GM19372 (cell line): ENCODE results near the gene ANKRD13C.

Experiments used
- ATAC-seq: cut with Tn5 transposase; IDR thresholded peaks from one replicate; pipeline ENCODE4 v1.9.1; 2021; ENCODE audit warnings: mild to moderate bottlenecking, low read depth, moderate library complexity; ENCODE audit not compliant: unreplicated experiment

Gene ANKRD13C

DNA sequence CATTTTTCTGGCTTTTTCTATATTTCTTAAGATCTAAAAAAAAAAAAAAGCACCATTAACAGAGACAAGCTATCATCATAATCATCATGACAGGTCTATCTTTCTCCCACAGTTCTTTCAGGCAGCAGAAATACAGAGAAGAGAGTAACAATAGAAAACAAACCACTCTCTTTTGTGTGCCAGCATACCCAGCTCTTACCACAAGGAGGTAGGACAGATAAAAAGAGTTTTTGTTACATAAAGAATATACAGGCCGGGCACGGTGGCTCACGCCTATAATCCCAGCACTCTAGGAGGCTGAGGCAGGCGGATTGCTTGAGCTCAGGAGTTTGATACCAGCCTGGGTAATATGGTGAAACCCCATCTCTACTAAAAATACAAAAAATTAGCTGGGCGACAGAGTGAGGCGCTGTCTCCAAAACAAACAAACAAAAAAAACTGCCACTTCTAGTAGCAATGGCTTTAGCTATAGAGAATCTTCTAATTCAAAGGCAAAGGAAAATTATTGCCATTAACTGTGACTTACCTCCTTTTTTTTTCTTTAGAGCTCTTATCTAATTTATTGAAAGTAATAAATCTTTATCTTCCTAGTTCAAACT is 39.7 kb downstream of the ANKRD13C start:
- ATAC-seq = no peak

DNA sequence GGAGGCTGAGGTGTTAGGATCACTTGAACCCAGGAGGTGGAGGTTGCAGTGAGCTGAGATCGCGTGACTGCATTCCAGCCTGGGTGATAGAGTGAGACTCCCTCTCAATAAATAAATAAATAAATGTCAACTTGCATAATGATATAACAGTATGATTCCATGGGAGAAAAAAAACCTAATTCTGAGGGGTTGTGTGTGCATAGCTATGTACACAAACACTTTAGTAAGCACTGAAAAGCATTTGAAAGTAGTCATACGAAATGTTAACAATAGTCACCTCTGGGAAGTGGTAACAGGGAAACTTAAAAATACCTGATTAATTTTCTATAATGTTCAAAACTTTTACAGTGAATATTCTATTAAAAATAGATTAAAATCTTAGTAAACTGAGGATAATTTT is 43.2 kb downstream of the ANKRD13C start:
- no peak for ATAC-seq

DNA sequence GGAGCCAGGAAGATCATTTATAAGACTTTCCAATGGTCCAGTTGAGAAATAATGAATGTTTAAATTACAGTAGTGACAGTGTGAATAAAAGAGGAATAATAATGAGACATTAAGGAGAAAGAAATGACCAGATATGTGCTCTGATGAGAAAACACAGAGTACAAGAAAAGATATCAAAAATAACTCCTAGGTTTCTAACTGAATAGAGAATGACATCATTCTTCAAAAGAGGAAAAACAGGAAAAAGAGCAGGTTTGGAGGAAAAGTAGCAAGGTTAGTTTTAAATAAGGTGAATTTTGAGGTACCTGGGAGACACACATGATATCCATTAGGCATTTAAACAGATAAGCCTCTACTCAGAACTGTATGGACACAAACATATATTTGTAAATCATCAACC is 55.0 kb downstream of the ANKRD13C start:
- ATAC-seq = no peak

DNA sequence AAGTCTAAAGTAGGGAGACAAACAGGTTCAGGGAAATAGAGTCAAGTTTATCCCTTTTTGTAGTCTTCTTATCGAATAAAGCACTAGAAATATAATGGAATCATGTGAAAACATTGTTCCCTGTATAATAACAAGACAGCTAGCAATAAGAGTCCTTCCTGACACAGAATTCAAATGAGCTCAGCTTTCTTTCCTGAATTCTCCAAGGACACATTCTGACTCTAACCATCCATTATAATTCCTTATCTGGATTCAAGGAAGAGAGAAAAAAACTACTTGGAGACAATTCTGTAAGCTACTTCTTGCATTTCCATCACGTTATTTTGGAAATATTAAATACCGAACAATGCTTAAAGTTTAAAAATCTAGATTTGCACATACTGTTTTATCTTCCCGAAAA is 58.8 kb downstream of the ANKRD13C start:
- no peak for ATAC-seq

DNA sequence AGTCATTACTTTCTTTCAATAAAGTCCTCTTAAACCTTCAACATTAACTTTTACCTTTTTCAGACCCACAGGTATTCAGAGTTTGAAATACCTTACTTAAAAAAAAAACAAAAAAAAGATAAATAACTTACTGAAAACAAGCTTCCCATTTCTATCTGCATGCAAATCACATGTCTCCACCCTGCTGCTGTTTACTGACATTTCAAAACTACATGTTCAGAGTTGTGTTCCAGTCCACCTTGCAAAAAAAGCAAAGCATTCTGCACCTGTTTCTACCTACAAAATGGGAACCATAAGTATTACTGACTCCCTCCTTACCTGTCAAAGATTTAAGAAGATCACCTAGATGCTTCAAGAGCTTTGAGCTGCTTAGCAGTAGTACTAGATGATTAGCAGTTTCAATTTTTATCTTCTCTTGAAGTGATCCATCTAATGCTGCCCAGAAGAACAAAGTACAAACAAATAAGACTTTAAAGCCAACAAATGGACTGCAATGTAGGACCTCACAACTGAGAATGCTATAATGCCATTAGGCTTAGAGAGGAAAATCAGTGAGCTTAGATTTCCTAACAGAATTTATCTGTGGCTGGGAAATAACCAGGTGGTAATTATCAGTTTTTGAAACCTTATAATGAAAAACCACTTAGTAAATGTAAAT is 61.2 kb downstream of the ANKRD13C start:
- no peak for ATAC-seq

DNA sequence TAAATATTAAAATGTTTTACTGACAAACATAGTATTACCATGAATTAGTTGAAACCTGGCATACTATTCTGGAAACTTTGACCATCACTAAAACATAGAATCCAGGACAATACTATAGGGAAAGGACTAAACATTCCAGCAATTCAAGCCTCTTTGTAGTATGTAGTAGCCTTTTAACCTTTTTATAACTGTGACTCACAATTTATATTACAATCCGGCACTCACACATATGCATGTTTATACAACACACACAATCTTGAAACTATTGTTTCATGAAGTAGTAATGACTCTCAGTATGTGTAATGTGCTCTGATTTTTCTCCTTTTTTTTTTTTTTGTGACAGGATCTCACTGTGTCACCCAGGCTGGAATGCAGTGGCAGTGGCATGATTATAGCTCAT is 64.3 kb downstream of the ANKRD13C start:
- no peak for ATAC-seq

DNA sequence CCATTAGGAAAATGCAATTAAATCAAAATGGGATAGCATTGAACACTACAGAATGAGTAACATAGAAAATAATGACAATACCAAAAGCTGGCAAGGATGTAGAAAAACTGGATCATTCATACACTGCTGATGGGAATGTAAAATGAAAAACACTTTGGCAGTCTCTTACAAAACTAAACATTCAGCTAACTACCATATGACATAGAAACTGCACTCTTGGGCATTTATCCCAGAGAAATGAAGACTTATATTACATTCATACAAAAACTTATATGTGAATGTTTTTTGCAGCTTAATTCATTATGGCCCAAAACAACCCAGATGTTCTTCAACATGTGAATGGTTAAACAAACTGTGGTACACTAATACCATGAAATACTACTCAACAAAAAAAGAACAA is 66.4 kb downstream of the ANKRD13C start:
- ATAC-seq = no peak

DNA sequence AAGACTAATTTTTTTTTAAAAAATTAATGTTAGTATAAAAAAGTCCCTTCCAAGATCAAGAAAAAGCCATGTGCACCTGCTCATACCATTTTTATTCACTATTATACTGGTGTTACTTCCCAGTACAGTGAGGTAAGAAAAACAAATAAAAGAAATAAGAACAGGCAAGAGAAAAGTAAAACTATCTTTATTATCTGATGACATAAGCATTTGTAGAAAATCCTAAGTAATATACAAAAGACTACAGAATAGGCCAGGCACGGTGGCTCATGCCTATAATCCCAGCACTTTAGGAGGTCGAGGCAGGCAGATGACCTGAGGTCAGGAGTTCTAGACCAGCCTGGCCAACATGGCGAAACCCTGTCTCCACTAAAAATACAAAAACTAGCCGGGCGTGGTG is 68.1 kb downstream of the ANKRD13C start:
- ATAC-seq = no peak

DNA sequence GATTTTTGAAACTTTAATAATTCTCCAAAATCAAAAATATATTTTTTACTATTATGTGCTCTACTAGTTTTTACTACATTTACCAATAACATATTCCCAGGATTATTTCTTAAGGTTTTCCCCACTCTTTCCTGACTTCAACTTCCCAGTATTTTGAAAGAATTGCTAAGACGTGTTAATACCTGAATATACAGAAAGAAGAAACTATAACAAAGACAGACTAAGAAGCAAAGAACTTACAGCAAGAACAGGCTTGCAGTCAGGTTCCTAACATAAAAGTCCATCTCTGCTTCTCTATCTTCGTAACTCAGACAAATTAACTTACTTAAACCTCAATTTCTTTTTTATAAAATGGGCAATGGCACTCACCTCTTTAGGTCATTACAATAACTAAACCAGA is 70.2 kb downstream of the ANKRD13C start:
- ATAC-seq = no peak

DNA sequence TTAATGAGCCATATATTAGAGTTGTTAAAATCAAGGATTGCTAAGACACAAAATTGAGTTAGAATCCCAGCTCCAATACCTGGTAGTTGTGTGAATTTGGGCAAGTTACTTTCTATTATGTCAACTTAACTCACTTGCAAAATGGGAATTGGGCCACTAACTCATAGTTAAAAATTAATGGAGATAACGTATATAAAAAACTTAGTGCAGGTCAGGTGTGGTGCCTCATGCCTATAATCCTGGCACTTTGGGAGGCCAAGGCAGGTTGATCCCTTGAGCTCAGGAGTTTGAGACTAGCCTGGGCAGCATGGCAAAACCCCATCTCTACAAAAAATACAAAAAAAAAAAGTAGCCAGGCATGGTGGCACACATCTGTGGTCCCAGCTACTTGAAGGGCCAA is 75.8 kb downstream of the ANKRD13C start:
- no peak for ATAC-seq

DNA sequence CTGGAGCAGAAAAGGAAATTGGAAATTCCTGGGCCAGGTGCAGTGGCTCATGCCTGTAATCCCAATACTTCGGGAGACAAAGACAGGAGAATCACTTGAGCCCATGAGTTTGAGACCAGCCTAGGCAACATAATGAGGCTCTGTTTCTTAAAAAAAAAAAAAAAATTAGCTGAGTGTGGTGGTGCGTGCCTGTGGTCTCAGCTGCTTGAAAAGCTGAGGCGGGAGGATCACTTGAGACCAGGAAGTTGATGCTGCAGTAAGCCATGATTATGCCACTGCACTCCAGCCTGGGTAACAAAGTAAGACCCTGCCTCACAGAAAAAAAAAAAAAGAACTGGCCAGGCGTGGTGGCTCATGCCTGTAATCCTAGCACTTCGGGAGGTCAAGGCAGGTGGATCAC is 76.6 kb downstream of the ANKRD13C start:
- ATAC-seq = no peak

DNA sequence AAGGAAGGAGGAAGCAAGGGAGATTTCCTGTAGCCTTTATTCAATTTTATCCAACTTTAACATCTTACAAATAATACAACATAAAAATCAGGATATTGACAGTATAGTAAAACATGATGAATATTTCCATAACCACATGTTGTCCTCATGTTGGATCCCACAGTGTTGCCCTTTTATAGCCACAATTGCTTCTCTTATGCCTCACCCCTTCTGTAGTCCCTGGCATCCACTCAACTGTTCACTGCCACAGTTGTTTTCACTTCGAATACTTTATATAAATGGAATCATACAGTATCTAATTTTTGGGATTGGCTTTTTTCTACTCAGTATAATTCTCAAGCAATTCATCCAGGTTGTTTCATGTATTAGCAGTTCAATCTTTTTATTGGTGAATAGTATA is 88.6 kb downstream of the ANKRD13C start:
- no peak for ATAC-seq

DNA sequence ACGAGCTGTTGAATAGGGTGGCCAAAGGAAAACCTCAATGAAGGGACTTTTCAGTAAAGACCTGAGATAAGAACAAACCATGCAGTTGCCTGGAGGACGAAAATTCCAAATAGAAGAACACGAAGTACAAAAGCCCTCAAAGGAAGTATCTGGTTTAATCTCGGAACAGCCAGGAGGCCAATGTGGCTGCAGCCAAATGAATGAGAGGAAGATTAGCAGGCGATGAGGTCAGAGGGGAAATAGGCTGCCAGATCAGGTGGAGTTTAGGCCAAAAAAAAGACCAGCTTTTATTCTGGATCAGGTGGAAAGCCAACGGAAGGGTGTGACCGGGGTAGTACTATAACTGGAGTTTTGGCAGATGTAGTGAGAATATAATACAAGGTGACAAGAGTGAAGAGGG is 89.7 kb downstream of the ANKRD13C start:
- no peak for ATAC-seq

DNA sequence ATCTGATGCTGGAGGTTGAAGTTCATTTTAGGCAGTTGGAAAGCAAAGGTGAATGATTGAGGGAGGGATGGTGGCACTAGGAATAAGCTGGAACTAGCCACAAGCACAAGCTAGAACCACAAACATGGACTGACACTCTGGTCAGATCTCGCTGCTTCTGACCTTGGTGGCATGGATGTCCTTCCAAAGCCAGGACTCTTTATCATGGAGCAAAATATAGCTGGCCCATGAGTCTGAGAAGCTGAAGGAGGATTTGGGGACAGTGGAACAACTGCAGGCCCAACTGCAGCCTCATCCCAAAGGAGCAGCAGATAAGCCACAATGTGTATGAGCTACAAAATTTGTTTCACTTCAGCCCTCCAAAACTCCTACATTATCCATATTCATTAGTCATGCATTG is 97.9 kb downstream of the ANKRD13C start:
- ATAC-seq = no peak

DNA sequence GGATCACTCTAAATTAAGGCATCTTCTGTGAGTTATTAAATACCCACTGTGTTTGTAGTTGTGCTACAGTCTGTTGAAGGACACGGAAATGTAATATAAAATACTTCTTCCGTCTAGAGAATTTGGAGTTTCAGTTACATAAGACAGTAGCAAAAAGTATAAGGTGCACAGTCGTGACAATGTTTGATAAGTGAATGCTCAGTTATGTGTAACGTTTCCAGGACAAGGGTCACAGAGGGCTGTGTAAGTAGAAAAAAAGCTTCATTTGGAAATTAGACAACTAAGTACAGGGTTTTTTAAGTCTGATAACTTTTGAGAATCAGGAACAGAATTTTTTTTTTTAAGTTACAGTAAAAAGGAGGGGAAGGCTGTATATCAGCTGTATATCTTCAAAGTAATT is 105.8 kb downstream of the ANKRD13C start:
- ATAC-seq = no peak

DNA sequence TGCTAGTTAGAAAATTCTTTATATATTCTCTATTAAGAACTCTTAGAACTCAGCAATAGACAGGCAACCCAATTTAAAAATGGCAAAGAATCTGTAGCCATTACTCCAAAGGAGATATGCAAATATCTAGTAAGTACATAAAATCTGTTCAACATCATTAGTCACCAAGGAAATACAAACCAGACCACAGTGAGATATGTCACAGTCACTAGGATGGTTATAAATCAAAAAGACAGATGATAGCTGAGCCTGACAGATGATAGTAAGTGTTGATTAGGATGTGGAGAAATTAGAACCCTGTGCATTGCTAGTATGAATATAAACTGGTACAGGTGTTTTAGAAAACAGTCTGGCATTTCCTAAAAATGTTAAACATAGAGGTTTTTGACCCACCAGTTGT is 106.8 kb downstream of the ANKRD13C start:
- ATAC-seq = no peak

DNA sequence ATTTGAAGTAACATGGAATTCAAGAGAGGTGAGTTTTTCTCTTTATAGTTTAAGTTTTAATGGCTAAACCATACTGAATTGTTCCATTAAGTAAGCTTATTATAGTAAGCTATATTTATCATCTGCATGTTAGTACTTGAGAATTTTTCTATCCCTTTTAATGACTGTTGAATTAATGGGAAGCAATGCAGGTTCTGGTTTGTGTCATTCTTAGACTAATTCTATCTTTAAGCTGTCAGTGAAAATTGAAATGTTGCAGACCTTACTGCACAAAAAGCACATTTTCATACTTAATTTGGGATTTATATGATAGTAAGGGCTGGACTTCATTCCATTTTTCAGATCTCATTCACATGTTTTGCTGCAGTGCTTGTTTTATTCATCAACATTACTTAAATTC is 107.4 kb downstream of the ANKRD13C start:
- ATAC-seq = no peak

DNA sequence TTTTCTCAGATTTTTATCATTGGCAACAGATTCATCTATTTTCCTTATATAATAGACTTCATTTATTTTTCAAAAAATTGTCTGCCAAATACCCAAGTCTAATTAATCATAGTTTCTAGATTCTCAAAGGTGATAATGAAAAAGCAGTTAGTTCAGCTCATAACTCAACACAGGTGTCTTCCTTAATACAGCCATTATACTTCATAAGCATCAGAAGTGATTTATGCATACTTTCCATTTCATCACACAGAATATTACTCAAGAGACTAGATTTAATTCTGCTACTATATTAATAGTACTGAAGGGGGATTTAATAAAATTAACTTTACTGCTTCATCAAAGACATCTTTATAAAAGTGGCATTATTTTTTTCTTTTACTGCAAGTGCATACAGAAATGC is 114.6 kb downstream of the ANKRD13C start:
- no peak for ATAC-seq

DNA sequence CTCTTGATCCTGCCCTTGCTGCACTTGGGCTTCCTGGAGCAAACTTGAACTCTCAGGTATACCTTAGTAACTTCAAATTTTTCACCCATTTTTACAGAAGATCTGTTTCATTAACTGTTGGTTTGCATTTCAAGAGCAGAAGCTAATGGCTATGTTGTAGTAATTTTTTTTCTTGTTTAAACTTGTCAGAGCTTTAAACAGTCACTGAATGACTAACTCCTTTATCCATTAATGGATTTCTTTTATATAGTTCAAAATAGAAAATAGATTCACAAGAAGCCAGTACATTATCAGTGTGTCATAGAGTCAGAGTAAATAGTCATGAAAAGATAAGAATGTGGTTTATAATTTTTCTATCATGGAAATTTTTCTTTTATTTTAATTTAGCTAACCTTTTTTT is 119.8 kb downstream of the ANKRD13C start:
- no peak for ATAC-seq

DNA sequence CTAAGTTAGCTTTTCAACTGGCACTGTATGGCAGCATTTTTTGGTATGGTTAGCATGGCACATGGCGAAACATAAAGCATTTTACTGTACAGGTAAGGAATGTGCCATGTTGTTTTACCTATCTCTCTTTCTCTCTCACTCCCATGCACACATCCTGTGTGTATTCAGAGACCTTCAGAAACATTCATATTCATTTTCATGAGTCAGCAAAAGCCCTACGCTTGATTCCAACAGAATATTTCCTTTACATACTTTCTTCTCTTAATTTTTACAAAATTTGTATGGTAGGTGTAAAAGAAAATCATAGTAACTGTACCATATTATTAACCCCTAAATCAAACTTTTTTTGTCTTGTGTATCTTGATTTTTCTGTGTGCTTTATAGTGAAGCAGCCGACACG is 123.0 kb downstream of the ANKRD13C start:
- no peak for ATAC-seq

DNA sequence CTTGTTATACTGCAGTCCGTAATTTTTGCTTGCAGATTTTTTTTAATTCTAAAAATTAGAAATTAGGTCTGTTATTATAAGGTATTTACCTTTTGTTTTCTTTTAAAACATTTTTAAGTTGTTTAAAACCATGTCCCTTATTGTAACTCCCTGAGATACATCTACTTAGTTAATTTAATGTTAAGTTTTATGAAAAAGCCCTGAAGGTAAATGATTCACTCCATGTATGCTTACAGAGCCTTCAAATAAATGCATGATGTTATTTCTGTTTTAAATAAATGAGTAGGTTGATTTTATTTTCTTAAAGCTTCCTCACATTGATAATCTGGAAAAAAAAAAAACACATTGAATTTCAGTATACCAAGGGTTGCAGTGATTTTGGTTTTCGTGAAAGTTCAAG is 125.9 kb downstream of the ANKRD13C start:
- no peak for ATAC-seq

DNA sequence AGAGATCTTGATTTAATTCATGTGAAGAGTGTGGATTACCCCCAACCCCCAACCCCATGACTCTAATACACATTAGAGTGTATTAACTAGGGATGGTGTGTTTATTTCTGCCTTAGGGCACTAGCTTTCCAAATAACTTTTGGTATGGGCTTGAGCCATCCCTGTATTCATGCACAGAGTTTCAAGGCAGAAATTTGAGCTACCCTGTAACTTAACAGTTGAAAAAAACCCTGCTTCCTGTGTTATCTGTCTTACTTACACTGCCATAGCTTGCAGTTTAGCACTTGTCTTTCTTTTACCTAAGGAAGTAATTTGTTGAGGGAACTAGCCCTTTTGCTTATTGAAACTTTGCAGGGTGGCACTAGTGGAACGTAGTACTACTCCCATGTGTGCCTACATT is 127.1 kb downstream of the ANKRD13C start:
- no peak for ATAC-seq

DNA sequence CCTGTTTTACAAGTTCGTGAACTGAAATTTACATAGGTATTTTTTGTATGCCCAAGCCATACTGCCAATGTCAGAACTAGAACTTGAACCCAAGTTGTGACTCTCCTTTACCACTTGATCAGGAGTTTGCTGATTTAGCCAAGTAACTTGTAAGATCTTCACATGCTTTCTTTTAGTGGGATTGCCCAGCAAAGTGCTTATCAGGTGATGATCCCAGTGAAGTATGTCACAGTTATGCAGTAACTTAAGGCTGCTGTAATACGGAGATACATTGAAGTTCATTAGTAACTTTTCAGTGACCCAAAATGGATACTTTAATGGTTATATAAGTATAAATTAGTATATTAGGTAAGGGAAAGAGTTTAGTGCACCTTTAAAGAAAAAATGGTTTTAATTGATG is 129.6 kb downstream of the ANKRD13C start:
- no peak for ATAC-seq
